Central memory CD8-positive, alpha-beta T cell (primary cell): Measurements from ENCODE around the gene CLIC1.

Experiments used
- ATAC-seq: fragments of 150-1000 bp; cut with Tn5 transposase; replicated peaks from 2 replicates; pipeline ENCODE4 v1.10.0; 2022; ENCODE audit warnings: mild to moderate bottlenecking, moderate FRiP score, moderate number of reproducible peaks; ENCODE audit not compliant: poor library complexity, severe bottlenecking; ENCODE audit errors: extremely low read depth
- DNase-seq, 2 donors: peaks; one replicate each; pipeline ENCODE4 v3.0.0; 2021; ENCODE audit warnings: low spot score in 2 of 2
- H3K27ac Mint-ChIP-seq: one replicate; pipeline ENCODE4 v1.8.0; 2022; ENCODE audit warnings: low read depth, mild to moderate bottlenecking, moderate library complexity, mixed read lengths
- H3K27me3 Mint-ChIP-seq: one replicate; pipeline ENCODE4 v1.8.0; 2022; ENCODE audit warnings: mixed read lengths
- H3K36me3 Mint-ChIP-seq: one replicate; pipeline ENCODE4 v1.8.0; 2022; ENCODE audit warnings: mild to moderate bottlenecking, moderate library complexity, mixed read lengths; ENCODE audit not compliant: insufficient read depth
- H3K4me1 Mint-ChIP-seq: one replicate; pipeline ENCODE4 v1.8.0; 2022; ENCODE audit warnings: mixed read lengths
- H3K4me3 Mint-ChIP-seq: one replicate; pipeline ENCODE4 v1.8.0; 2022; ENCODE audit warnings: mild to moderate bottlenecking, moderate library complexity, mixed read lengths
- H3K9me3 Mint-ChIP-seq: one replicate; pipeline ENCODE4 v1.8.0; 2022; ENCODE audit warnings: mixed read lengths

CLIC1 gene

DNA sequence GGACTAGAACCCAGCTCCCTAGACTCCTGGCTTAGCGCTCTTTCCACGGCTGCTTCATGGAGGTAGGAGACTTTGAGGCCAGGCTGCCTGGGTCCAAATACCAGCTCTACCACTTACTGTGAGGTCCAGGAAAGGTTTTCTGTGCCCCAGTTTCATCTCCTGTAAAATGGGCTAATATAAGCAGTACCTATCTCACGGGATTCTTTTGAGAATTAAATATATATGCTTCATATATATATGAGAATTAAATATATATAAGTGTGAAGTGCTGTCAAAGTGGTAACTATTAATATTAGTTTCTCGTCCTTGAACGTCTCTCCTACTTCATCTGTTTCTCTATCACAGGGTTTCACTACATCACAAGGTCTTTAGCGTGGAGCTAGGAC is 45.3 kb downstream of the CLIC1 start:
- Mint-ChIP-seq H3K27ac (no peak overlapping the region), H3K36me3 (peaks cover 46% of the 10 kb centered on the region), H3K9me3 (no peaks in the 10 kb centered on the region), H3K27me3 (no peaks in the 10 kb centered on the region), H3K4me1 (no peaks in the 10 kb centered on the region), H3K4me3 (no peak overlapping the region)
- DNase-seq (no peak), ATAC-seq (no peak)

DNA sequence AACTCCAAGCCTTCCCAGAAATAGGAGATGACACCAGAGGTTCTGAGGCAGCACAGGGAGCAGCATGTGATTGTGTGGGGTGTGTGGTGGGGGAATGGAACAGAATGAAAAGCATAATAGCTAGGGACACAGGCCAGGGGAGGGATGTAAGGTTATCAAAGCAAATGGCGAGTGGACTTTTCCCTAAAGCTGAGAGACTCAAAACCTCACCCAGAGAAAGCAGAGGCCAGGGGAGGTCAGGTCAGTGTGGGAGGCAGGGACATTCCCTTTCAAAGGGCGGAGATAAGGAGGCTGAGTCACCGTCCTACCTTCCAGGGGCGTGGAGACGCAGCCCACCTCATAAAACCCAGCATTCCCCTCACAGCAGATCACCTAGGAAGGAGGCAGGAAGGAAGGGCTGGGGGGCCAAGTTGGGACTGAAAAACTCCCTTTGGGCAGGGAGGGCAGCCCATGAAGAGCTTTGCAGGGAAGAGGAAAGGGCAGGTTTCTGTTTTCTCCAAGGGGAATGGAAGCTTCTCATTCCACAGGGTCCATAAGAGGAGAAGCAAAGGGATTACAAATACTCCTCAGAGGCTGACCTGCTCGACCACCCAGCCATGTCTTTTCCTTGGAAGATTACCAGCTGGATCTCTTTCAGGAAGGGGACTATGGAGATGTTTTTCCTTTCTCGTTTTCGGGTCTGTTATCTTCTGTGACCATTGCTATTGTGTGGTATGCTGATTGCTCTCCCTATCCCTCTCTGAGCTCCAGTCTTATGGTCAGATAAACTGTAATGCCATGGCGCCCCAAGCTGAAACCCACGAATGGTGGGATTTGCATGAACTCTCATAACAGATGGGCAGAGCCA is 45.9 kb downstream of the CLIC1 start:
- Mint-ChIP-seq H3K27ac (no peak overlapping the region), H3K9me3 (no peaks in the 10 kb centered on the region), H3K4me1 (no peaks in the 10 kb centered on the region), H3K27me3 (no peaks in the 10 kb centered on the region), H3K4me3 (no peak overlapping the region), H3K36me3 (peaks cover 40% of the 10 kb centered on the region)
- ATAC-seq (no peak), DNase-seq (no peak)

DNA sequence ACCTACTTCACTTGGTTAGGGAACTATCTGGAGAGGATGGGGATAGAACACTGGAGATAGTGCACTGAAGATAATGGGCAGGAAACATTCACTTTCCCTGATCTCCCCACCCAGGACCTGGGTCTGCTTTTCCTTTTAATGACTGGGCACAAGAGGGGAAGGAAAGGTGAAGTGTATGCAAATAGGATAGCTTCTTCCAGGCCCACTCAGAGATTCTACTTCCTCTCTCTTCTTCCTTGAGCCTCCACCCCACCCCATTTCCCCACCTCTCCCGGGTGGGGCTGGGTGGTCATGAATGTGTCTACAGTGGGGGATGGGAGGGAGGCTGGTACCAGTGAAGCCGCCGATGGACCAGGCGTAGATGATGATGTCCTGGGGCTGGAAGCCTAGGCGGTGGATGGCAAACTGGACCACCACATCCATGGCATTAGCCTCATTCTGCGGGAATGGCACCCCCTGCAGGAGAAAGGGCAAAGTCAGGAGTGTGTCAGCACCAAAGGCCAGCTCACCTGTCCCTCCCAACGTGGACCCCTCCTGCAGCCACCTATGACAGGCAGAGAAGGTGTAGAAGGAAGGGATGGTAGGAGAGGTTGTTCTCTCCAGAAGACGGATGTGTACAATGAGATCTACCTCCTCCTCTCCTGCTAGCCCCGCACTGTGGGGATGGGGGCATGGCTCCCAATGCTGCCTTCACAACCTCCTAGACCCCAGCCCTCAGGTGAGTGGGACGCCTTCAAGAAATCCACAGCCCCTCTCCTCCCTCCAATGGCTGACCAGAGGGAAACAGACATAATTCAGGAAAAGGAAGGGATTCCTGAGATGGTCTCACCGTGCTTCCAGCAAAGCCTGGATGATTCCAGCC is 46.9 kb downstream of the CLIC1 start:
- H3K36me3 Mint-ChIP-seq: peaks cover 37% of the 10 kb centered on the region

DNA sequence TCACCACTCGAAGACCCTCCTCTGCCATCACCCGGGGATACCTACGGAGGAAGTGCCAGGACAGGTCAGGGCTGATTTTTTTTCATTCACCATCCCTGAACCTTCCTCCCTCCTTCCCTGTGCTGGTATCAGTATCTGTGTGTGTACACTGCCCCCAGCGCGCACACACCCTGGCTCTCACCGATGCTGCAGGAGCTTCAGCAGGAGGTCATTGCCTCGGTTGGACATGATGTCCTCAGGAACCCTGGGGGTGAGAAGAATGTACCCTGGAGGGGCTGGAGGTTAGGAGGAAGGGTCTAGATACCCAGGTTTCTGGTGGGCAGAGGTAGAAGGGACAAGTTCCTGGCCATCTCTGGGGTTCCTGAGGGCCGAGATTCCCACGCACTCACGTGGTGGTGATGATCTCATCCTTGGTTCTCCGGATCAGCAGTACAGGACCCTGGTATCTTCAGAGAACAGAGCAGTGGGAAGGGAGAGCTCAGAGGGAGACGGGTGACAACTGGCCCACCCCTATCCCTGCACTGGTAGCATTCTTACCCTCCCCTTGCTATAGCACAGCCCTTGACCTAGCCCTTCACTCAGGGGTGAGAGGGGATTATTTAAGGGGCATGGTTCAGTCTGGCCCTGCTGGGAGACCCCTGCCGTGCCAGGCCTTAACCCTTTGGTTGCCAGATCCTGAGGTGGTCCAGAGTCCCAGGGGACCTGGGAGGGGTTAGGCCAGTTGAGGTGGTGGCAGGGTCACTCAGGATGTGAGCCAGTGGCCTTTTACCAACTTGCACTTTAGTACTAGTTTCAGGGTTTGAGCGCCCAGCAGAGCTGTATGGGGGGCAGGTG is 48.3 kb downstream of the CLIC1 start:
- Mint-ChIP-seq H3K27me3 (no peaks in the 10 kb centered on the region), H3K9me3 (no peaks in the 10 kb centered on the region), H3K27ac (peak overlapping the region; percentile 46), H3K4me3 (no peak overlapping the region), H3K4me1 (no peaks in the 10 kb centered on the region), H3K36me3 (peaks cover 26% of the 10 kb centered on the region)
- DNase-seq: no peak
- no peak for ATAC-seq

More for the DNA sequence above, 46.9 kb downstream of the CLIC1 start:
- no peak overlapping the region for H3K4me3 Mint-ChIP-seq
- H3K4me1 Mint-ChIP-seq: no peaks in the 10 kb centered on the region
- H3K27ac Mint-ChIP-seq: no peak overlapping the region
- H3K9me3 Mint-ChIP-seq: no peaks in the 10 kb centered on the region
- ATAC-seq (no peak), DNase-seq (no peak)
- no peaks in the 10 kb centered on the region for H3K27me3 Mint-ChIP-seq

DNA sequence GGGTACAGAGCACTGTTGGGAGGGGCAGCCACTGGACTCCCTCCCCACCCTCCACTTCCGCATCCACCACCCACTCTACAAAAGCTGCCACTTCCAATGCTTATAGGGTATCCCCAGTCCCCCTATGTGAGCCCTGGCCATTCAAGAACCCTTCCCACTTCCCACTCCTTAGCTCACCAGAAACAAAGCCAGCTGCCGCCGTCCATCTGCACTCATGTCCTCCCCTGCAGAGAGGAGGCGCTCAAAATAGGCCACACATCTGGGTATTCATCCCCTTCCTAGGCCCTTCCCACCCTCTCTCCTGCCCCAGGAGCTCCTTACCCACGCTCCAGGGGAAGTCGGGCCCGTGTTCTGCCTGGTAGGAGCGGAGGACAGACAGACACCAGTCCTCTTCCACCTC is 49.0 kb downstream of the CLIC1 start:
- Mint-ChIP-seq H3K4me3 (no peak overlapping the region), H3K36me3 (peaks cover 21% of the 10 kb centered on the region), H3K9me3 (no peaks in the 10 kb centered on the region), H3K27me3 (no peaks in the 10 kb centered on the region), H3K27ac (no peak overlapping the region), H3K4me1 (no peaks in the 10 kb centered on the region)
- ATAC-seq (no peak), DNase-seq (no peak)

DNA sequence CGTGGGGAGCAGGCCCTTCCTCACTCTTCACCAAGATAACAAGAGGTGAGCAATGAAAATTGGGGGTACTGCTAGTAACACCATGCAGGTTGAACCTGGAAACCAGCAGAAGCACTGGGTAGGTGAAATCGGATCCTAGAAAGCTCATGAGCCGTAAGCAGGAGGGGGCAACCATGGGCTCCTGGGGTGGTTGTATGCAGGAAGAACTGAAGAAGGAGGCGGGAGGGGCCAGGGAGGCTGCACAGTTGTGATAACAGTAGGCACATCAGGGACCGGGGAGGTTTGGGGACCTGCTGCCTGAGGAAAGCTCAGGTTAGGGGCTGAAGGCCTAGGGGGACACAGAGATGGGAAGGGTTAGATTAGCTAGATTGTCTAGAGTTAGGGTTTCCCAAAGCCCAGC is 49.8 kb downstream of the CLIC1 start:
- DNase-seq (no peak), ATAC-seq (no peak)
- no peak overlapping the region for H3K4me3 Mint-ChIP-seq
- H3K27me3 Mint-ChIP-seq: no peaks in the 10 kb centered on the region
- no peak overlapping the region for H3K27ac Mint-ChIP-seq
- peaks cover 17% of the 10 kb centered on the region for H3K36me3 Mint-ChIP-seq
- H3K4me1 Mint-ChIP-seq: peaks cover 2% of the 10 kb centered on the region
- no peaks in the 10 kb centered on the region for H3K9me3 Mint-ChIP-seq

DNA sequence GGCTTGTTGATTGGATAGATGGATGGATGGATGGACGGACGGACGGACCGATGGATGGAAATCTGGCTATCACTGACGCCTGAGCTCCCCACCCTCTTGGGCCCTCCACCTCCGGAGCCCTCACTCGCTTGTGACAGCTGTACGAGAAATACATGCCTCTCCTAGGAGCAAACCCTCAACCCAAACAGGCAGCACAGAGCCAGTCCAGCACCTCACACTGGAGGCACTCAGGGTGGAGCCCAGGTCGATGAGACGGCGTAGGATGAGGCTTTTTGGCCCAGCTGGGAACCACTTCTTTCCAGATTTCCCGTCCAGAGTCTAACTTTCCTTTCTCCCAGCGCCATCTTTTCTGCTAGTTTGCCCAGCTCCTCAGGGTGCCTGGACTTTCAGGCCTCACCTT is 52.7 kb downstream of the CLIC1 start:
- DNase-seq: no peak
- peak overlapping the region; percentile 36 for H3K4me3 Mint-ChIP-seq

DNA sequence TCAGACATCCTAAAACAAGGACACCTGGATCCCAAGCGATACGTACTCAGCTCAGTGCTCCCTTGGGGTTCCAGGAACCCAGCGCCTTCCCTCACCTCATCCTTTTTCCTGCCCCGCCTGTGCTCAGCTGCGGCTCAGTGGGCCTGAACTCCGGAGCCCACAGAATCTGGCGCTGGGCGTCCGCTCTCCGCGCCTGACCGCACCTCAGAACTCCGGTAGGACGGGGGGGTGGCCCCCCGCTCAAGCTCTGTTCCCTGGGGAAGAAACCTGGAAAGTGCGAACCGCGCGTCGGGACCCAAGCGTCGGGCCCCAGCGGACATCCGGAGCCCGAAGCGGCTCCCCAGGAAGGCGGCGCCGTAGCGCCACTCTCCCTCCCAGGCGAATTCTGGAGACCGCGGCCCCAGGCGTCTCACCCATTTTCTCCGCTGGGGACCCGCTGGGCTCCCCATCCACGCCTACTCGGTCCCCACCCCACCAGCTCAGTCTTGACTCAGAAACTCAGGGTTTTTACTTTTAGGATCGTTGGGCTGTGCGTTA is 55.1 kb downstream of the CLIC1 start:
- DNase-seq: no peak
- H3K4me1 Mint-ChIP-seq: peaks cover 23% of the 10 kb centered on the region
- H3K4me3 Mint-ChIP-seq: peak overlapping the region; percentile 88
- no peaks in the 10 kb centered on the region for H3K27me3 Mint-ChIP-seq
- peak; percentile 49 for ATAC-seq
- H3K9me3 Mint-ChIP-seq: no peaks in the 10 kb centered on the region
- peaks cover 5% of the 10 kb centered on the region for H3K36me3 Mint-ChIP-seq
- peak overlapping the region; percentile 86 for H3K27ac Mint-ChIP-seq

More for the DNA sequence above, 52.7 kb downstream of the CLIC1 start:
- H3K9me3 Mint-ChIP-seq: no peaks in the 10 kb centered on the region
- peaks cover 23% of the 10 kb centered on the region for H3K4me1 Mint-ChIP-seq
- H3K27ac Mint-ChIP-seq: no peak overlapping the region
- no peak for ATAC-seq
- H3K36me3 Mint-ChIP-seq: peaks cover 12% of the 10 kb centered on the region
- H3K27me3 Mint-ChIP-seq: no peaks in the 10 kb centered on the region
